Measurements from ENCODE around the gene NME7. TPM values are rescaled to one million over a fixed set of nuclear protein-coding genes. Genes with fewer than 3 reads are reported as not detected.

NME7 gene
- total RNA-seq, 1 experiment from 2014 or later = 13.8 TPM

DNA sequence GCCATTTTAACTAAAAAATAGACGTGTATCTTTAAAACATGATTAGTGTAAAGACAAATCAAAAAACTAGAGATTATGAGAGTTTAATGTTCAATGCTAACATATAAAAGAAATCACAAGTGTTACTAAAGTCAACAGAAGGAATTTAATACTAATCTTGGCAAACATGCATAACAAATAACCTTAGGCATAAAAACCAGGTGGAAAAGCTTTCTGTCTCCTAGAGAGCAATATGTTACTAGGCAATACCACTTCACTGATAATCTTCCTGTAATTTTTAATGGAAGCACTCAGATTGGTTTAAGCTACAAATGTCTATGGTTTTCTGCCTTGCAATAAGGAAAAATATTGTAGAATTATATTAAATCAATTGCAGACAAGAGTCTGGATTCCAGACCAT, 121.9 kb downstream of the NME7 start:
- no peak for ATAC-seq
- POLR2A ChIA-PET = no interaction called here
- Mint-ChIP-seq H3K4me3 (no peak overlapping the region), H3K36me3 (no peaks in the 10 kb centered on the region), H3K9me3 (no peaks in the 10 kb centered on the region), H3K27me3 (ENCODE audit: low read depth) (no peaks in the 10 kb centered on the region; the same call in 1 of the 2 replicates), H3K27ac (no peak overlapping the region), H3K4me1 (no peaks in the 10 kb centered on the region)
- no peak for DNase-seq (ENCODE audit: low spot score)
- CTCF ChIA-PET = no interaction called here
- TF ChIP-seq SMAD4 (CRISPR knock-in tag; IDR thresholded peaks at IDR 0.05) (no peak), PRRX2 (CRISPR knock-in tag; IDR thresholded peaks at IDR 0.05) (no peak), ZNF425 (CRISPR knock-in tag; conservative IDR thresholded peaks at IDR 0.05) (no peak), ZNF263 (CRISPR knock-in tag; IDR thresholded peaks at IDR 0.05; ENCODE audit: low read depth) (no peak), KAT7 (CRISPR knock-in tag; IDR thresholded peaks at IDR 0.05; ENCODE audit: borderline replicate concordance) (no peak), ERG (CRISPR knock-in tag; IDR thresholded peaks at IDR 0.05) (no peak), ZNF671 (CRISPR knock-in tag; IDR thresholded peaks at IDR 0.05) (no peak), NR1H2 (CRISPR knock-in tag; IDR thresholded peaks at IDR 0.05) (no peak), NR3C1 (CRISPR knock-in tag; conservative IDR thresholded peaks at IDR 0.05; ENCODE audit: low read depth) (no peak), RELA (CRISPR knock-in tag; IDR thresholded peaks at IDR 0.05; ENCODE audit: borderline replicate concordance) (no peak), CBFB (CRISPR knock-in tag; IDR thresholded peaks at IDR 0.05; ENCODE audit: low read depth) (no peak), MAX (CRISPR knock-in tag; IDR thresholded peaks at IDR 0.05) (no peak), FOXP4 (CRISPR knock-in tag; IDR thresholded peaks at IDR 0.05) (no peak)
- TF ChIP-seq, protein P1, sequence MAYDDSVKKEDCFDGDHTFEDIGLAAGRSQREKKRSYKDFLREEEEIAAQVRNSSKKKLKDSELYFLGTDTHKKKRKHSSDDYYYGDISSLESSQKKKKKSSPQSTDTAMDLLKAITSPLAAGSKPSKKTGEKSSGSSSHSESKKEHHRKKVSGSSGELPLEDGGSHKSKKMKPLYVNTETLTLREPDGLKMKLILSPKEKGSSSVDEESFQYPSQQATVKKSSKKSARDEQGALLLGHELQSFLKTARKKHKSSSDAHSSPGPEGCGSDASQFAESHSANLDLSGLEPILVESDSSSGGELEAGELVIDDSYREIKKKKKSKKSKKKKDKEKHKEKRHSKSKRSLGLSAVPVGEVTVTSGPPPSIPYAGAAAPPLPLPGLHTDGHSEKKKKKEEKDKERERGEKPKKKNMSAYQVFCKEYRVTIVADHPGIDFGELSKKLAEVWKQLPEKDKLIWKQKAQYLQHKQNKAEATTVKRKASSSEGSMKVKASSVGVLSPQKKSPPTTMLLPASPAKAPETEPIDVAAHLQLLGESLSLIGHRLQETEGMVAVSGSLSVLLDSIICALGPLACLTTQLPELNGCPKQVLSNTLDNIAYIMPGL (CRISPR knock-in tag; IDR thresholded peaks at IDR 0.05) = no peak
- TF ChIP-seq, protein P2, sequence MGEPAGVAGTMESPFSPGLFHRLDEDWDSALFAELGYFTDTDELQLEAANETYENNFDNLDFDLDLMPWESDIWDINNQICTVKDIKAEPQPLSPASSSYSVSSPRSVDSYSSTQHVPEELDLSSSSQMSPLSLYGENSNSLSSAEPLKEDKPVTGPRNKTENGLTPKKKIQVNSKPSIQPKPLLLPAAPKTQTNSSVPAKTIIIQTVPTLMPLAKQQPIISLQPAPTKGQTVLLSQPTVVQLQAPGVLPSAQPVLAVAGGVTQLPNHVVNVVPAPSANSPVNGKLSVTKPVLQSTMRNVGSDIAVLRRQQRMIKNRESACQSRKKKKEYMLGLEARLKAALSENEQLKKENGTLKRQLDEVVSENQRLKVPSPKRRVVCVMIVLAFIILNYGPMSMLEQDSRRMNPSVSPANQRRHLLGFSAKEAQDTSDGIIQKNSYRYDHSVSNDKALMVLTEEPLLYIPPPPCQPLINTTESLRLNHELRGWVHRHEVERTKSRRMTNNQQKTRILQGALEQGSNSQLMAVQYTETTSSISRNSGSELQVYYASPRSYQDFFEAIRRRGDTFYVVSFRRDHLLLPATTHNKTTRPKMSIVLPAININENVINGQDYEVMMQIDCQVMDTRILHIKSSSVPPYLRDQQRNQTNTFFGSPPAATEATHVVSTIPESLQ (CRISPR knock-in tag; IDR thresholded peaks at IDR 0.05) = no peak
- TF ChIP-seq, protein P3, sequence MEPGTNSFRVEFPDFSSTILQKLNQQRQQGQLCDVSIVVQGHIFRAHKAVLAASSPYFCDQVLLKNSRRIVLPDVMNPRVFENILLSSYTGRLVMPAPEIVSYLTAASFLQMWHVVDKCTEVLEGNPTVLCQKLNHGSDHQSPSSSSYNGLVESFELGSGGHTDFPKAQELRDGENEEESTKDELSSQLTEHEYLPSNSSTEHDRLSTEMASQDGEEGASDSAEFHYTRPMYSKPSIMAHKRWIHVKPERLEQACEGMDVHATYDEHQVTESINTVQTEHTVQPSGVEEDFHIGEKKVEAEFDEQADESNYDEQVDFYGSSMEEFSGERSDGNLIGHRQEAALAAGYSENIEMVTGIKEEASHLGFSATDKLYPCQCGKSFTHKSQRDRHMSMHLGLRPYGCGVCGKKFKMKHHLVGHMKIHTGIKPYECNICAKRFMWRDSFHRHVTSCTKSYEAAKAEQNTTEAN (CRISPR knock-in tag; IDR thresholded peaks at IDR 0.05) = no peak
- TF ChIP-seq, protein P4, sequence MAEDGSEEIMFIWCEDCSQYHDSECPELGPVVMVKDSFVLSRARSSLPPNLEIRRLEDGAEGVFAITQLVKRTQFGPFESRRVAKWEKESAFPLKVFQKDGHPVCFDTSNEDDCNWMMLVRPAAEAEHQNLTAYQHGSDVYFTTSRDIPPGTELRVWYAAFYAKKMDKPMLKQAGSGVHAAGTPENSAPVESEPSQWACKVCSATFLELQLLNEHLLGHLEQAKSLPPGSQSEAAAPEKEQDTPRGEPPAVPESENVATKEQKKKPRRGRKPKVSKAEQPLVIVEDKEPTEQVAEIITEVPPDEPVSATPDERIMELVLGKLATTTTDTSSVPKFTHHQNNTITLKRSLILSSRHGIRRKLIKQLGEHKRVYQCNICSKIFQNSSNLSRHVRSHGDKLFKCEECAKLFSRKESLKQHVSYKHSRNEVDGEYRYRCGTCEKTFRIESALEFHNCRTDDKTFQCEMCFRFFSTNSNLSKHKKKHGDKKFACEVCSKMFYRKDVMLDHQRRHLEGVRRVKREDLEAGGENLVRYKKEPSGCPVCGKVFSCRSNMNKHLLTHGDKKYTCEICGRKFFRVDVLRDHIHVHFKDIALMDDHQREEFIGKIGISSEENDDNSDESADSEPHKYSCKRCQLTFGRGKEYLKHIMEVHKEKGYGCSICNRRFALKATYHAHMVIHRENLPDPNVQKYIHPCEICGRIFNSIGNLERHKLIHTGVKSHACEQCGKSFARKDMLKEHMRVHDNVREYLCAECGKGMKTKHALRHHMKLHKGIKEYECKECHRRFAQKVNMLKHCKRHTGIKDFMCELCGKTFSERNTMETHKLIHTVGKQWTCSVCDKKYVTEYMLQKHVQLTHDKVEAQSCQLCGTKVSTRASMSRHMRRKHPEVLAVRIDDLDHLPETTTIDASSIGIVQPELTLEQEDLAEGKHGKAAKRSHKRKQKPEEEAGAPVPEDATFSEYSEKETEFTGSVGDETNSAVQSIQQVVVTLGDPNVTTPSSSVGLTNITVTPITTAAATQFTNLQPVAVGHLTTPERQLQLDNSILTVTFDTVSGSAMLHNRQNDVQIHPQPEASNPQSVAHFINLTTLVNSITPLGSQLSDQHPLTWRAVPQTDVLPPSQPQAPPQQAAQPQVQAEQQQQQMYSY (CRISPR knock-in tag; IDR thresholded peaks at IDR 0.05) = no peak
- TF ChIP-seq, protein P5, sequence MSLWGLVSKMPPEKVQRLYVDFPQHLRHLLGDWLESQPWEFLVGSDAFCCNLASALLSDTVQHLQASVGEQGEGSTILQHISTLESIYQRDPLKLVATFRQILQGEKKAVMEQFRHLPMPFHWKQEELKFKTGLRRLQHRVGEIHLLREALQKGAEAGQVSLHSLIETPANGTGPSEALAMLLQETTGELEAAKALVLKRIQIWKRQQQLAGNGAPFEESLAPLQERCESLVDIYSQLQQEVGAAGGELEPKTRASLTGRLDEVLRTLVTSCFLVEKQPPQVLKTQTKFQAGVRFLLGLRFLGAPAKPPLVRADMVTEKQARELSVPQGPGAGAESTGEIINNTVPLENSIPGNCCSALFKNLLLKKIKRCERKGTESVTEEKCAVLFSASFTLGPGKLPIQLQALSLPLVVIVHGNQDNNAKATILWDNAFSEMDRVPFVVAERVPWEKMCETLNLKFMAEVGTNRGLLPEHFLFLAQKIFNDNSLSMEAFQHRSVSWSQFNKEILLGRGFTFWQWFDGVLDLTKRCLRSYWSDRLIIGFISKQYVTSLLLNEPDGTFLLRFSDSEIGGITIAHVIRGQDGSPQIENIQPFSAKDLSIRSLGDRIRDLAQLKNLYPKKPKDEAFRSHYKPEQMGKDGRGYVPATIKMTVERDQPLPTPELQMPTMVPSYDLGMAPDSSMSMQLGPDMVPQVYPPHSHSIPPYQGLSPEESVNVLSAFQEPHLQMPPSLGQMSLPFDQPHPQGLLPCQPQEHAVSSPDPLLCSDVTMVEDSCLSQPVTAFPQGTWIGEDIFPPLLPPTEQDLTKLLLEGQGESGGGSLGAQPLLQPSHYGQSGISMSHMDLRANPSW (CRISPR knock-in tag; conservative IDR thresholded peaks at IDR 0.05; ENCODE audit: low read depth) = no peak

All from WTC11 (cell line).